Measurements from ENCODE around the gene TNS4. TPM values are rescaled to one million over a fixed set of nuclear protein-coding genes. Genes with fewer than 3 reads are reported as not detected.

TNS4 gene
- total RNA-seq, 4 donors from 2014 or later, result 0.30 TPM; not detected in 3

- TF ChIP-seq EP300 (IDR thresholded peaks at IDR 0.05), result no peak
- TF ChIP-seq POLR2A (IDR thresholded peaks at IDR 0.05), result no peak
- no peak for TF ChIP-seq CTCF (IDR thresholded peaks at IDR 0.05)
- no peaks in the 10 kb centered on the region for H3K9me3 ChIP-seq
- no peak overlapping the region for H3K27ac ChIP-seq
- no peaks in the 10 kb centered on the region for H3K27me3 ChIP-seq
- H3K4me1 ChIP-seq, result peaks cover 0 to 22% (median 12%) of the 10 kb centered on the region in 4 donors
- no peaks in the 10 kb centered on the region for H3K36me3 ChIP-seq
- 75 to 76% methylated on average over 4 of the region's 4 CpGs for WGBS, 2 donors
- DNase-seq (ENCODE audit: low spot score in 2 of 2), result no peak
- no peak overlapping the region for H3K4me3 ChIP-seq
These were observed 61.3 kb downstream of the TNS4 start for GRCh38 chr17:40440166-40440565.

DNA sequence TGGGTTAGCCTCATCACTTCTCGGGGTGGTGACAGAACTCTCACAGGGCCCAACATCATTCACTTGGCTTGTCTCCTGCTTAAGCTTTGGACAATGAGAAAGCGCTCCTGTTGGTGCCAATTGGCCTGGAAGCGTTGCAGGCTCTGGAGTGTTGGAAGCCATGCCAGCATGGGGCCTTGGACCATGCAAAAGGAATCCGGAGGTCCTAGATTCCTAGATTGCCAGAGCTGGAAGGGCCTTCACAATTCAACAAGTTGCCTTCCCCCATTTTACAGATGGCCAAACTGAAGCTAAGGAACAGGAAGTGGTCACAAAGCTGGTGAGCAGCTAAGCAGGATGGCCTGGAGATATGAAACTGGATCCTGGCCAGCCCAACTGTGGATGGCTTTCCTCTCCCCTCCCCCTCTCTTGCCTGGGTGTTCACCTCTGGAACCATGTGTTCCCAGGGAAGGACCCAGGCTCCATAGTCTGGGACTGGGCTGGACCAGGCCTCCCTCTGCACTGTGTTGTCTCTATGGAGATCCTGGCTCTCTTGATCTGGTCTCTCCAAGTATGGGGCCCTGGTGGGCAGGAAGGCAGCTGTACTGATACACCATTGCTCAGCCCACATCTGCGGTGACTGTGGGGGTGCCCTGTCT lies 64.2 kb downstream of the TNS4 start:
- Histone ChIP-seq H3K27me3 (no peaks in the 10 kb centered on the region), H3K4me1 (peaks cover 0 to 22% (median 11%) of the 10 kb centered on the region in 4 donors), H3K36me3 (no peaks in the 10 kb centered on the region), H3K4me3 (no peak overlapping the region), H3K27ac (no peak overlapping the region), H3K9me3 (no peaks in the 10 kb centered on the region)
- WGBS, 2 donors, result 74 to 93% methylated on average over 5 of the region's 5 CpGs
- DNase-seq (ENCODE audit: low spot score in 2 of 2), result no peak
- TF ChIP-seq EP300 (IDR thresholded peaks at IDR 0.05) (no peak), CTCF (IDR thresholded peaks at IDR 0.05) (no peak), POLR2A (IDR thresholded peaks at IDR 0.05) (no peak)

DNA sequence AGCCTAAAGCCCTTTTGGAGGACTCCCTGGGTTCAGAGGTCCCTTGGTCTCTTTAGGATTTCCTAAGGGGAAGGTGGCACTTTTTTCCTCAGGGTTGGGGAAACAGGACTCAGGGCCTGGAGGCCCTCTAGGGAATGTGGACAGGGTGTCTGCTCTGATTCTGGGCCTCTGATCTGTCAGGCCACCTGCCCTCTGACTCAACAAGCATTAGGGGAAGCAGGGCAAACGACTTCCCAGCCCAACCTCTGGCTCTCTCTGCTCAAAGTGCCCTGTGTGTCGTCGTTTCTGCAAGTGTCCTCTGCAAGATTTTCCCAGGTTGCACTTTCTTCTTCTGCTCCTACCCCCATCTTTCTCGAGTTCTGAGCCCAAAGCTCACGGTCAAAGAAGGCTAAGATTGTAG lies 64.8 kb downstream of the TNS4 start:
- DNase-seq (ENCODE audit: low spot score in 2 of 2), result no peak
- H3K27me3 ChIP-seq, result no peaks in the 10 kb centered on the region
- peaks cover 0 to 20% (median 9%) of the 10 kb centered on the region in 4 donors for H3K4me1 ChIP-seq
- H3K4me3 ChIP-seq, result no peak overlapping the region
- no peak overlapping the region for H3K27ac ChIP-seq
- no peaks in the 10 kb centered on the region for H3K36me3 ChIP-seq
- H3K9me3 ChIP-seq, result no peaks in the 10 kb centered on the region
- WGBS, 2 donors, result 72 to 74% methylated on average over 5 of the region's 5 CpGs
- TF ChIP-seq POLR2A (IDR thresholded peaks at IDR 0.05) (no peak), CTCF (IDR thresholded peaks at IDR 0.05) (no peak), EP300 (IDR thresholded peaks at IDR 0.05) (no peak)

- TF ChIP-seq CTCF (IDR thresholded peaks at IDR 0.05) (peak; percentile 37 to 54 (median 41)), EP300 (IDR thresholded peaks at IDR 0.05) (no peak), POLR2A (IDR thresholded peaks at IDR 0.05) (no peak)
- 71 to 86% methylated on average over 6 of the region's 6 CpGs for WGBS, 2 donors
- H3K4me1 ChIP-seq, result peaks cover 0 to 14% (median 6%) of the 10 kb centered on the region in 4 donors
- no peak for DNase-seq (ENCODE audit: low spot score in 2 of 2)
- H3K27me3 ChIP-seq, result no peaks in the 10 kb centered on the region
- peak overlapping the region in 2 of 4 donors; percentile 58 to 74 for H3K27ac ChIP-seq
- H3K4me3 ChIP-seq, result no peak overlapping the region
- H3K36me3 ChIP-seq, result no peaks in the 10 kb centered on the region
- no peaks in the 10 kb centered on the region for H3K9me3 ChIP-seq
These were observed 67.6 kb downstream of the TNS4 start for GRCh38 chr17:40433551-40434415.

Data from tibial nerve (tissue), 4 donors.